Sigmoid colon (tissue), 4 donors: ENCODE results near the gene DEPDC4.

Source experiments
- EP300 ChIP-seq, 4 donors: sonication (generic); formaldehyde crosslinking; IDR thresholded peaks; one replicate each; pipeline ENCODE4 v1.6.1; 2017; ENCODE audit warnings: antibody characterized with exemption in 4 of 4
- POLR2A ChIP-seq, 2 donors: fragments of 450-650 bp; IDR thresholded peaks; one replicate each; pipeline ENCODE4 v1.6.1; 2016; ENCODE audit warnings: antibody characterized with exemption in 2 of 2, mild to moderate bottlenecking in 2 of 2, moderate library complexity in 2 of 2

- TF ChIP-seq EP300 (IDR thresholded peaks at IDR 0.05) (no peak), POLR2A (IDR thresholded peaks at IDR 0.05) (no peak)
Observed at GRCh38 chr12:100199023-100199346, 67.9 kb downstream of the DEPDC4 start.
